Heart left ventricle (tissue), 13 donors: ENCODE measurements around the gene RAB3GAP2.

Experiments
- CTCF ChIP-seq, 12 donors: fragments of 200-600 bp; sonication (generic) in 4 of 12; IDR thresholded peaks; one replicate each; pipeline versions ENCODE4 v1.5.0 to v1.8.0; 2018 to 2022; ENCODE audit warnings: antibody characterized with exemption in 12 of 12, mild to moderate bottlenecking in 5 of 12
- POLR2A ChIP-seq, 2 donors: fragments of 450-650 bp; IDR thresholded peaks; one replicate each; pipeline ENCODE4 v1.6.1; 2017; ENCODE audit warnings: antibody characterized with exemption in 2 of 2, mild to moderate bottlenecking in 2 of 2, moderate library complexity in 2 of 2
- donor health status: ischemic (EF 13 %, LVEDD 7.1; RV severe dilation, severe dysfunction).
- donor health status: DM: no; HTN: yes; CAD: no.
- donor health status: DM: no; HTN: no; CAD: no.
- donor health status: ischemic (EF 25% LVEDD 6.9; RV normal size, moderate dysfunction).
- donor health status: ischemic (EF 25% LVEDD 5.7; RV mildly dilated, moderate dysfunction).
- donor health status: ischemic (EF 35%, LVEDD 5.7; RV mildly dilated, moderate dysfunction).
- donor health status: nonischemic (EF 11% LVEDD 7.7; RV severe dilation, severe dysfunction).
- donor health status: DM: yes; HTN: yes; CAD: no.
- donor health status: PGD.
- donor health status: ischemic (EF 29% LVEDD 5.4; RV normal size, mild dysfunction).
- donor health status: nonischemic (EF 23%, LVEDD 6.1; RV moderate dilation, normal function).

GRCh38 chr1:220159041-220159440 is 113.2 kb downstream of the RAB3GAP2 start:
- TF ChIP-seq CTCF (IDR thresholded peaks at IDR 0.05) (no peak), POLR2A (IDR thresholded peaks at IDR 0.05) (no peak)
